HG03064 (cell line): ENCODE data around the gene NFX1.
A peak's percentile ranks its signal among the peaks of the same experiment; 100 is the strongest.
"Not testable (repeated sequence)": the region's sequence is repeated elsewhere in the genome, so short reads cannot be mapped to it uniquely, and the experiment has no call there.

Experiments
- ATAC-seq: cut with Tn5 transposase; IDR thresholded peaks from one replicate; pipeline ENCODE4 v1.9.1; 2021; ENCODE audit warnings: low read depth; ENCODE audit not compliant: unreplicated experiment

The NFX1 gene

GRCh38 chr9:33351547-33351946, 61.2 kb downstream of the NFX1 start:
- no peak for ATAC-seq

GRCh38 chr9:33354651-33355211, 64.4 kb downstream of the NFX1 start:
- ATAC-seq: no peak

- ATAC-seq: no peak
Measured at GRCh38 chr9:33355933-33356332, 65.6 kb downstream of the NFX1 start.

GRCh38 chr9:33358641-33359040, 68.3 kb downstream of the NFX1 start:
- ATAC-seq: not testable (repeated sequence)

GRCh38 chr9:33364127-33364526, 73.8 kb downstream of the NFX1 start:
- ATAC-seq: no peak

- not testable (repeated sequence) for ATAC-seq
Measured at GRCh38 chr9:33364814-33365213, 74.5 kb downstream of the NFX1 start.

GRCh38 chr9:33366979-33367480, 76.7 kb downstream of the NFX1 start:
- ATAC-seq: no peak

- ATAC-seq: no peak
Measured at GRCh38 chr9:33372900-33373299, 82.6 kb downstream of the NFX1 start.

- no peak for ATAC-seq
Measured at GRCh38 chr9:33374190-33374589, 83.9 kb downstream of the NFX1 start.

GRCh38 chr9:33374634-33375237, 84.4 kb downstream of the NFX1 start:
- peak; percentile 68 for ATAC-seq

GRCh38 chr9:33375238-33375840, 85.0 kb downstream of the NFX1 start:
- no peak for ATAC-seq

- no peak for ATAC-seq
Measured at GRCh38 chr9:33375841-33376321, 85.6 kb downstream of the NFX1 start.

- no peak for ATAC-seq
Measured at GRCh38 chr9:33377089-33377715, 86.9 kb downstream of the NFX1 start.

GRCh38 chr9:33378121-33378795, 87.9 kb downstream of the NFX1 start:
- no peak for ATAC-seq

GRCh38 chr9:33379666-33380389, 89.5 kb downstream of the NFX1 start:
- no peak for ATAC-seq

GRCh38 chr9:33380390-33381094, 90.2 kb downstream of the NFX1 start:
- no peak for ATAC-seq

- no peak for ATAC-seq
Measured at GRCh38 chr9:33381231-33381791, 91.0 kb downstream of the NFX1 start.

GRCh38 chr9:33382397-33382796, 92.1 kb downstream of the NFX1 start:
- ATAC-seq: not testable (repeated sequence)

GRCh38 chr9:33383396-33383795, 93.1 kb downstream of the NFX1 start:
- not testable (repeated sequence) for ATAC-seq
